GM19238 (cell line): ENCODE results near the gene BAG5.
"Not testable (repeated sequence)": the region's sequence is repeated elsewhere in the genome, so short reads cannot be mapped to it uniquely, and the experiment has no call there.

ENCODE experiments used
- DNase-seq: peaks from one replicate; pipeline ENCODE4 v3.0.0; 2011; ENCODE audit warnings: low spot score; ENCODE audit not compliant: insufficient read length

Gene BAG5

GRCh38 chr14:103524002-103524935 is 38.2 kb downstream of the BAG5 start:
- DNase-seq: no peak

GRCh38 chr14:103523575-103523954 is 38.9 kb downstream of the BAG5 start:
- DNase-seq: no peak

- no peak for DNase-seq
These were observed 39.5 kb downstream of the BAG5 start, which contains the start of gene CKB for GRCh38 chr14:103522649-103523574. Gene CKB (minus strand): TSS chr14:103522830. CDS start chr14:103522493, 337 bp downstream.

- no peak for DNase-seq
These were observed 40.4 kb downstream of the BAG5 start for GRCh38 chr14:103521951-103522563.

GRCh38 chr14:103521438-103521950 is 41.0 kb downstream of the BAG5 start:
- DNase-seq: no peak

- DNase-seq: peak; percentile 65
These were observed 41.6 kb downstream of the BAG5 start for GRCh38 chr14:103520657-103521437.

- no peak for DNase-seq
These were observed 42.2 kb downstream of the BAG5 start for GRCh38 chr14:103520269-103520656.

- no peak for DNase-seq
These were observed 42.6 kb downstream of the BAG5 start for GRCh38 chr14:103519837-103520212.

- no peak for DNase-seq
These were observed 43.2 kb downstream of the BAG5 start for GRCh38 chr14:103519043-103519836.

GRCh38 chr14:103518422-103519042 is 43.9 kb downstream of the BAG5 start:
- peak; percentile 81 for DNase-seq

GRCh38 chr14:103517721-103518421 is 44.6 kb downstream of the BAG5 start:
- DNase-seq: no peak

- no peak for DNase-seq
These were observed 45.3 kb downstream of the BAG5 start for GRCh38 chr14:103517174-103517566.

- no peak for DNase-seq
These were observed 45.9 kb downstream of the BAG5 start for GRCh38 chr14:103516426-103517173.

- DNase-seq: no peak
These were observed 47.6 kb downstream of the BAG5 start for GRCh38 chr14:103514596-103515421.

GRCh38 chr14:103512701-103513611 is 49.5 kb downstream of the BAG5 start:
- no peak for DNase-seq

- DNase-seq: not testable (repeated sequence)
These were observed 50.3 kb downstream of the BAG5 start for GRCh38 chr14:103512180-103512579.
